Measurements from ENCODE around the gene BRI3. TPM values are rescaled to one million over a fixed set of nuclear protein-coding genes. Genes with fewer than 3 reads are reported as not detected.
"Not testable (repeated sequence)": the region's sequence is repeated elsewhere in the genome, so short reads cannot be mapped to it uniquely, and the experiment has no call there.

The BRI3 gene
- total RNA-seq, 2 donors from 2014 or later, result 55.6 to 61.1 TPM

DNA sequence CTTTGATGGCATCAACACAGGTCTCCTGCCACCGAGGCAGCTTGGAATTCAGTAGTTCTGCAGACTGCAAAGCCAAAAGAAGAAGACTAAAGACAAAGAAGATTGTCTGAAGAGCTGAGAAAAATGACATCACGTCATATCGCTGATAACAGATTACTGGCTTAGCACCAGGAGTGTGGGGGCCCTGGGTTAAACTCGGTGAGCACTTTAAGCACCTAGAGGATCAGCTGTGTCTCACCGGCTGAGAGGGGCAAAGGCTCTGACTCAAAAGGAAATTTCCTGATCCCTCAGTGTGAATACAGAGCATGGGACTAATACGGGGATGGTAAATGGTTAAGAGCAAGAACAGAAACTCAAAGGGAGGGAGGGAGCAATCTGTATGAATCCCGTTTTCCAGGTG, 30.7 kb downstream of the BRI3 start:
- no peaks in the 10 kb centered on the region for H3K27me3 ChIP-seq
- TF ChIP-seq, protein P1, sequence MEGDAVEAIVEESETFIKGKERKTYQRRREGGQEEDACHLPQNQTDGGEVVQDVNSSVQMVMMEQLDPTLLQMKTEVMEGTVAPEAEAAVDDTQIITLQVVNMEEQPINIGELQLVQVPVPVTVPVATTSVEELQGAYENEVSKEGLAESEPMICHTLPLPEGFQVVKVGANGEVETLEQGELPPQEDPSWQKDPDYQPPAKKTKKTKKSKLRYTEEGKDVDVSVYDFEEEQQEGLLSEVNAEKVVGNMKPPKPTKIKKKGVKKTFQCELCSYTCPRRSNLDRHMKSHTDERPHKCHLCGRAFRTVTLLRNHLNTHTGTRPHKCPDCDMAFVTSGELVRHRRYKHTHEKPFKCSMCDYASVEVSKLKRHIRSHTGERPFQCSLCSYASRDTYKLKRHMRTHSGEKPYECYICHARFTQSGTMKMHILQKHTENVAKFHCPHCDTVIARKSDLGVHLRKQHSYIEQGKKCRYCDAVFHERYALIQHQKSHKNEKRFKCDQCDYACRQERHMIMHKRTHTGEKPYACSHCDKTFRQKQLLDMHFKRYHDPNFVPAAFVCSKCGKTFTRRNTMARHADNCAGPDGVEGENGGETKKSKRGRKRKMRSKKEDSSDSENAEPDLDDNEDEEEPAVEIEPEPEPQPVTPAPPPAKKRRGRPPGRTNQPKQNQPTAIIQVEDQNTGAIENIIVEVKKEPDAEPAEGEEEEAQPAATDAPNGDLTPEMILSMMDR (IDR thresholded peaks at IDR 0.05), result no peak
- no peaks in the 10 kb centered on the region for H3K9me3 ChIP-seq
- peaks cover 12% of the 10 kb centered on the region for H3K36me3 ChIP-seq
- DNase-seq (ENCODE audit: low spot score), result no peak
- H3K4me1 ChIP-seq, result no peaks in the 10 kb centered on the region
- no peak overlapping the region for H3K4me3 ChIP-seq
- no peak overlapping the region for H3K27ac ChIP-seq

DNA sequence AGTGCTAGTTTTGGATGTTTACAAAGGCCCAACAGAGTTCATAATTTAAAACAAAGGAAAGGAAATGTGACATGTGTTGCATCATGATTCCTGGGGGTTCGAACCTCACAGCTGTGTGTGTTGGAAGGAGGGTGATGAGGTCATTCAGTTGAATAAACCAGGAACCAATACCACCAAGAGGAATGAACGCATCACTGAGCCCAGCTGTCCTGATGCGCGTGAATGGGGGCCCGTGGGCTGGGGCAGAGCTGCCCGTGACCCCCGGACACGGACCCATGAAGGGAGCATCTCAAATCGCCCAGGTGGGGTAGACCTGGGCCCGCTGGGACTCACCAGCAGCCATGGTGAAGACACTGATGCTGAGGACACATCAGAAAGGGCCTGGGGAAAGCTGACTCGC, 33.0 kb downstream of the BRI3 start:
- DNase-seq (ENCODE audit: low spot score), result no peak
- Histone ChIP-seq H3K9me3 (no peaks in the 10 kb centered on the region), H3K36me3 (no peaks in the 10 kb centered on the region), H3K27me3 (no peaks in the 10 kb centered on the region), H3K4me1 (no peaks in the 10 kb centered on the region), H3K4me3 (no peak overlapping the region), H3K27ac (no peak overlapping the region)
- TF ChIP-seq, protein P1 (IDR thresholded peaks at IDR 0.05), result no peak

DNA sequence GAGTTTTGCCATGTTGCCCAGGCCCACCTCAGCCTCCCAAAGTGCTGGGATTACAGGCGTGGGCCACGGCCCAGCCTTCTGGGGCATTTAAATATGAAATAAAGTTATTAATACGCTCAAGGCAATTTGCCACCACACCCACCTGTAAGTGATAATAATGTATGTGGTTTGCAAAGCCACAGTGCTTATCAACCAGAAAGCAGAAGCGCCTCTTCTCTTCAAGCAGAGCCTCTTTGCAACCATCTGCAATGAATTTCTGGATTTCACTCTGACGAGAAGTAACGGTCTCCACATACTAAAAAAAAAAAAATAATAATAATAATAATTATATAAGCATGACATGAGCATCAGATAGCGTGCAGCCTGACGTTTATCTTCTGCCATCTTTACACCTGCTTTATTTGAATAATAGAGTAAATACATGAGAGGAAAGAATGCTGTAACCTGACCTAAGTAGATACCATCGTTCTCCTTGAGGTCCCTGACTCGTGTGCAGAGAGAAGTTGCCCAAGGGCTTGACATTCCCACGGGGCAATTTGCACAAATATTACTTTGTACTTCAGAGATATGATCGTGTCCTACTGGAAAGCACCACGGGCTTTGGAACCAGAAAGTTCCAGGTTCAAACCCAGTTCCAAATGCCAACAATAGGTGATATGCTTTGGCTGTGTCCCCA, 34.0 kb downstream of the BRI3 start:
- DNase-seq (ENCODE audit: low spot score), result no peak
- TF ChIP-seq, protein P1 (IDR thresholded peaks at IDR 0.05), result no peak
- no peaks in the 10 kb centered on the region for H3K4me1 ChIP-seq
- H3K27ac ChIP-seq, result no peak overlapping the region
- H3K27me3 ChIP-seq, result no peaks in the 10 kb centered on the region
- H3K9me3 ChIP-seq, result no peaks in the 10 kb centered on the region
- no peak overlapping the region for H3K4me3 ChIP-seq
- no peaks in the 10 kb centered on the region for H3K36me3 ChIP-seq

DNA sequence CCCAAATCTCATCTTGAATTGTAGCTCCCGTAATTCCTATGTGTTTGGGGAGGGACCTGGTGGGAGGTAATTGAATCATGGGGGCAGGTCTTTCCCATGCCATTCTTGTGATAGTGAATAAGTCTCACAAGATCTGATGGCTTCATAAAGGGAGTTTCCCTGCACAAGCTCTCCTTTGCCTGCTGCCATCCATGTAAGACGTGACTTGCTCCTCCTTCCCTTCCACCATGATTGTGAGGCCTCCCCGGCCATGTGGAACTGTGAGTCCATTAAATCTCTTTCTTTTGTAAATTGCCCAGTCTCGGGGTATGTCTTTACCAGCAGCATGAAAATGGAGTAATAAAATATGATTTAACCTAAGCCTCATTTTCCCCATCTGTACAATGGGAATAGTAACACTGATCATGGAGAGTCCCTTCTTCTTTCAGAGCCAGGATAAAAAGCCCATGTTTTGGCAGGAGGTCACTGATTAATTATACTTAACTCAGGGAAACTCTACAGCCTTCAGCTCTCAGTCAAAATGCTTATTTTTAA, 34.6 kb downstream of the BRI3 start:
- H3K36me3 ChIP-seq; H3K27ac ChIP-seq; DNase-seq (ENCODE audit: low spot score); H3K4me1 ChIP-seq; H3K27me3 ChIP-seq; H3K4me3 ChIP-seq; H3K9me3 ChIP-seq: not testable (repeated sequence)

DNA sequence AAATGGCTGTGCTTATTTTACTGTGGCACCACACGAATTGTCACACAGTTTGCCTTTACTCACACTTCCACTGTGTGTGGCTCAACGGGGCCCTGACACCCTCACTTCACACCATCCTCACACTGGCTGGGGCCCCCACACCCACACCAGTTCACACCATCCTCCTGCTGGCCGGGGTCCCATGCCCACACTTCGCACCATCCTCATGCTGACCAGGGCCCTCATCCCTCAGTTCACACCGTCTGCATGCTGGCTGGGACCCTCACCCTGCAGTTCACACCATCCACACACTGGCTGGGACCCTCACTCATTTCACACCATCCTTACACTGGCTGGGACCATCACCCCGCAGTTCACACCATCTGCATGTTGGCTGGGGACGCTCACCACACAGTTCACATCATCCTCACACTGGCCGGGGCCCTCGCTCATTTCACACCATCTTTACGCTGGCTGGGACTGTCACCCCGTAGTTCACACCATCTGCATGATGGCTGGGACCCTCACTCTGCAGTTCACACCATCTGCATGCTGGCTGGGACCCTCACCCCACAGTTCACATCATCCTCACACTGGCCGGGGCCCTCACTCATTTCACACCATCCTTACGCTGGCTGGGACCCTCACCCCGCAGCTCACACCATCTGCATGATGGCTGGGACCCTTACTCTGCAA, 36.0 kb downstream of the BRI3 start:
- no peak overlapping the region for H3K4me3 ChIP-seq

DNA sequence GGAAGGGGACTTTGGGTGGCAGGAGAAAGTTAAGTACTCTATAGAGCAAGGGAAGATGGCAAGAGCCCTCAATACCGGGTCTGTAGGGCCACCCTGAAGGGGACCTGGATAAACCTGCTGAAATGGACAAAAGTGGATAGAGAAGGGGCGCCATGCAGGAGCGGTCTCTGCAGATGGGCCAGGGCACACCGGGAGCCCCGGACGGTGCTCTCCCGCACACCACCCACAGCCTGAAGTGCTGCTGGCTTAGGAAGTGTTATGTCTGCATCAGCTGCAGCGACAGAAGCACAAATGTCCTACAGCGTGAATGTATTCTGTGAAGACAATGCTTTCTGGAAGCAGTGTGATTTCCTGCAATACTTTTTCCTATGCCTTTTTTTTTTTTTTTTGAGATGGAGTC, 37.7 kb downstream of the BRI3 start:
- Histone ChIP-seq H3K4me1 (no peaks in the 10 kb centered on the region), H3K36me3 (no peaks in the 10 kb centered on the region), H3K4me3 (no peak overlapping the region), H3K27me3 (no peaks in the 10 kb centered on the region), H3K27ac (no peak overlapping the region), H3K9me3 (no peaks in the 10 kb centered on the region)
- DNase-seq (ENCODE audit: low spot score), result no peak
- TF ChIP-seq, protein P1 (IDR thresholded peaks at IDR 0.05), result no peak

More for the DNA sequence above, 36.0 kb downstream of the BRI3 start:
- Histone ChIP-seq H3K27ac (no peak overlapping the region), H3K27me3 (no peaks in the 10 kb centered on the region), H3K36me3 (no peaks in the 10 kb centered on the region), H3K4me1 (no peaks in the 10 kb centered on the region), H3K9me3 (no peaks in the 10 kb centered on the region)
- DNase-seq (ENCODE audit: low spot score), result no peak
- TF ChIP-seq, protein P1 (IDR thresholded peaks at IDR 0.05), result no peak
